ENCODE measurements around the gene MST1.

MST1 gene

GRCh38 chr3:49639551-49639950 lies 49.7 kb downstream of the MST1 start:
- ChIA-PET POLR2A (no interaction called here), CTCF (no interaction called here)
- Histone ChIP-seq H3K9me3 (ENCODE audit: control extremely low read depth in 1 of 5, control insufficient read depth in 4 of 5, insufficient read depth in 2 of 5, low read depth in 1 of 5, low read length in 4 of 5) (no peaks in the 10 kb centered on the region), H3K36me3 (ENCODE audit: control insufficient read depth in 4 of 4, insufficient read depth in 4 of 4, low read length in 3 of 4) (no peaks in the 10 kb centered on the region), H3K27ac (ENCODE audit: insufficient read depth in 1 of 2, low read depth in 1 of 2, low read length in 2 of 2, poor library complexity in 1 of 2, severe bottlenecking in 2 of 2) (no peak overlapping the region), H3K27me3 (replicated peaks in 2 of 5; ENCODE audit: control insufficient read depth in 4 of 5, insufficient read depth in 5 of 5, low read length in 4 of 5) (peaks cover 0 to 3% (median 0%) of the 10 kb centered on the region in 5 experiments), H3K4me3 (ENCODE audit: control insufficient read depth in 1 of 7, extremely low read depth in 1 of 7, insufficient read depth in 4 of 7, low read depth in 2 of 7, low read length in 6 of 7) (no peak overlapping the region), H3K4me1 (ENCODE audit: control extremely low read depth in 1 of 4, control insufficient read depth in 4 of 4, insufficient read depth in 4 of 4, low read length in 3 of 4) (peaks cover 0 to 3% (median 0%) of the 10 kb centered on the region in 4 experiments)
- WGBS (ENCODE audit: insufficient coverage) = 100% methylated on average over 1 of the region's 2 CpGs
- no peak for DNase-seq

- no peaks in the 10 kb centered on the region for H3K36me3 ChIP-seq (ENCODE audit: control insufficient read depth in 4 of 4, insufficient read depth in 4 of 4, low read length in 3 of 4)
- CTCF ChIA-PET = interaction anchor here (1.5 kb wide), 1 partner anchor 100 kb away, joined by 5 read pairs; no protein-coding TSS in a partner anchor
- H3K27me3 ChIP-seq (replicated peaks in 2 of 5; ENCODE audit: control insufficient read depth in 4 of 5, insufficient read depth in 5 of 5, low read length in 4 of 5) = peaks cover 0 to 3% (median 0%) of the 10 kb centered on the region in 5 experiments
- 77% methylated on average over 4 of the region's 8 CpGs for WGBS (ENCODE audit: insufficient coverage)
- no peaks in the 10 kb centered on the region for H3K9me3 ChIP-seq (ENCODE audit: control extremely low read depth in 1 of 5, control insufficient read depth in 4 of 5, insufficient read depth in 2 of 5, low read depth in 1 of 5, low read length in 4 of 5)
- no peak overlapping the region for H3K4me3 ChIP-seq (ENCODE audit: control insufficient read depth in 1 of 7, extremely low read depth in 1 of 7, insufficient read depth in 4 of 7, low read depth in 2 of 7, low read length in 6 of 7)
- H3K4me1 ChIP-seq (ENCODE audit: control extremely low read depth in 1 of 4, control insufficient read depth in 4 of 4, insufficient read depth in 4 of 4, low read length in 3 of 4) = peaks cover 0 to 3% (median 0%) of the 10 kb centered on the region in 4 experiments
- no peak for DNase-seq
- POLR2A ChIA-PET = interaction anchor here (0.7 kb wide), 1 partner anchor 472 kb away, joined by 3 read pairs; no protein-coding TSS in a partner anchor
- H3K27ac ChIP-seq (ENCODE audit: insufficient read depth in 1 of 2, low read depth in 1 of 2, low read length in 2 of 2, poor library complexity in 1 of 2, severe bottlenecking in 2 of 2) = no peak overlapping the region
Observed at GRCh38 chr3:49638445-49638844, 50.8 kb downstream of the MST1 start.

- Histone ChIP-seq H3K27ac (ENCODE audit: insufficient read depth in 1 of 2, low read depth in 1 of 2, low read length in 2 of 2, poor library complexity in 1 of 2, severe bottlenecking in 2 of 2) (no peak overlapping the region), H3K36me3 (ENCODE audit: control insufficient read depth in 4 of 4, insufficient read depth in 4 of 4, low read length in 3 of 4) (no peaks in the 10 kb centered on the region), H3K27me3 (replicated peaks in 2 of 5; ENCODE audit: control insufficient read depth in 4 of 5, insufficient read depth in 5 of 5, low read length in 4 of 5) (peaks cover 0 to 3% (median 0%) of the 10 kb centered on the region in 5 experiments), H3K4me3 (ENCODE audit: control insufficient read depth in 1 of 7, extremely low read depth in 1 of 7, insufficient read depth in 4 of 7, low read depth in 2 of 7, low read length in 6 of 7) (no peak overlapping the region), H3K9me3 (ENCODE audit: control extremely low read depth in 1 of 5, control insufficient read depth in 4 of 5, insufficient read depth in 2 of 5, low read depth in 1 of 5, low read length in 4 of 5) (no peaks in the 10 kb centered on the region), H3K4me1 (ENCODE audit: control extremely low read depth in 1 of 4, control insufficient read depth in 4 of 4, insufficient read depth in 4 of 4, low read length in 3 of 4) (peaks cover 0 to 3% (median 0%) of the 10 kb centered on the region in 4 experiments)
- CTCF ChIA-PET = interaction anchor here (1.1 to 1.5 kb wide), 2 partner anchors 97 to 99 kb away, joined by 4 to 5 read pairs; no protein-coding TSS in a partner anchor
- no peak for DNase-seq
- 69% methylated on average over 6 of the region's 7 CpGs for WGBS (ENCODE audit: insufficient coverage)
- POLR2A ChIA-PET = no interaction called here
Observed at GRCh38 chr3:49636883-49637609, 52.2 kb downstream of the MST1 start.

- POLR2A ChIA-PET = no interaction called here
- H3K36me3 ChIP-seq (ENCODE audit: control insufficient read depth in 4 of 4, insufficient read depth in 4 of 4, low read length in 3 of 4) = no peaks in the 10 kb centered on the region
- CTCF ChIA-PET = no interaction called here
- peaks cover 0 to 3% (median 0%) of the 10 kb centered on the region in 4 experiments for H3K4me1 ChIP-seq (ENCODE audit: control extremely low read depth in 1 of 4, control insufficient read depth in 4 of 4, insufficient read depth in 4 of 4, low read length in 3 of 4)
- peaks cover 0 to 3% (median 0%) of the 10 kb centered on the region in 5 experiments for H3K27me3 ChIP-seq (replicated peaks in 2 of 5; ENCODE audit: control insufficient read depth in 4 of 5, insufficient read depth in 5 of 5, low read length in 4 of 5)
- H3K4me3 ChIP-seq (ENCODE audit: control insufficient read depth in 1 of 7, extremely low read depth in 1 of 7, insufficient read depth in 4 of 7, low read depth in 2 of 7, low read length in 6 of 7) = no peak overlapping the region
- DNase-seq = peak in 2 of 3 donors; percentile 21 to 26
- H3K27ac ChIP-seq (ENCODE audit: insufficient read depth in 1 of 2, low read depth in 1 of 2, low read length in 2 of 2, poor library complexity in 1 of 2, severe bottlenecking in 2 of 2) = no peak overlapping the region
- 100% methylated on average over 2 of the region's 3 CpGs for WGBS (ENCODE audit: insufficient coverage)
- H3K9me3 ChIP-seq (ENCODE audit: control extremely low read depth in 1 of 5, control insufficient read depth in 4 of 5, insufficient read depth in 2 of 5, low read depth in 1 of 5, low read length in 4 of 5) = peaks cover 0 to 5% (median 0%) of the 10 kb centered on the region in 5 experiments
Observed at GRCh38 chr3:49634736-49635135, 54.5 kb downstream of the MST1 start.
